Progenitor cell of endocrine pancreas (in vitro differentiated cells): ENCODE results near the gene ZC3H18. TPM values are rescaled to one million over a fixed set of nuclear protein-coding genes. Genes with fewer than 3 reads are reported as not detected.

Source experiments
- DNase-seq: peaks from one replicate; pipeline ENCODE4 v3.0.0; 2021; ENCODE audit warnings: low spot score; ENCODE audit not compliant: unreplicated experiment
- H3K27ac Mint-ChIP-seq: 2 replicates; pipeline ENCODE4 v1.8.0; 2021; ENCODE audit warnings: mild to moderate bottlenecking, moderate library complexity, mixed read lengths
- H3K27me3 Mint-ChIP-seq: 2 replicates; pipeline ENCODE4 v1.8.0; 2021; ENCODE audit warnings: mixed read lengths
- H3K36me3 Mint-ChIP-seq: 2 replicates; pipeline ENCODE4 v1.8.0; 2022; ENCODE audit warnings: mixed read lengths; ENCODE audit not compliant: insufficient read depth
- H3K4me1 Mint-ChIP-seq: 2 replicates; pipeline ENCODE4 v1.8.0; 2021; ENCODE audit warnings: low read depth, mixed read lengths
- H3K4me3 Mint-ChIP-seq: 2 replicates; pipeline ENCODE4 v1.8.0; 2021; ENCODE audit warnings: low read depth, mild to moderate bottlenecking, moderate library complexity, mixed read lengths
- H3K9me3 Mint-ChIP-seq: 2 replicates; pipeline ENCODE4 v1.8.0; 2021; ENCODE audit warnings: low read depth, mixed read lengths
- total RNA-seq: library from RNA; stranded (reverse); gene quantifications from 2 replicates; pipeline ENCODE4 v1.2.1, GENCODE V29; 2021
- TF ChIP-seq, protein P1 (sequence below): fragments of 200-600 bp; sonication (generic); IDR thresholded peaks from one replicate; pipeline ENCODE4 v1.5.0; 2021; ENCODE audit warnings: antibody characterized with exemption, mild to moderate bottlenecking; ENCODE audit not compliant: unreplicated experiment

ZC3H18 gene
- total RNA-seq, 1 donor from 2014 or later = 70.7 TPM

DNA sequence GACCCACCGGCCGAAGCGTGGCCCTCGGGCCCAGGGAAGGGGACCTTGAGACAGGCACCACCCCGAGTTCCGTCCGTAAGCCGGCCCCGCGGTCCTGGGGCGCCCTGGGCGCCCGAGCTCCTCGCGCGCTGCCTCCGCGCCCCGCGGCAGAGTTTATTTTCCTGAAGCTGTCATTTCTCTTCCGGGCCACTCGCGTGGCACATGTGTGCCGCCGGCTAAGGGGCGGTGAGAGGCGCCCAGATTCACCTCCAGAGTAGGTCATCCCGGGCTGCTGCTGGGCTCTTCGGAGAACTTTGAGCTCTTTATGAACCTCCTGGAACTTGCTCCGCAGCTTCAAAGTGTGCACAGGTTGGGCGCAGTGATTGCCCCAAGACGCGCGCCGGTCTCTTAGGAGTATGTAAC lies 489 bp downstream of the ZC3H18 start:
- Mint-ChIP-seq H3K9me3 (no peaks in the 10 kb centered on the region), H3K4me1 (peaks cover 11% of the 10 kb centered on the region), H3K4me3 (peak overlapping the region; percentile 83), H3K36me3 (peaks cover 3% of the 10 kb centered on the region), H3K27me3 (peaks cover 3% of the 10 kb centered on the region), H3K27ac (peak overlapping the region; percentile 89)
- TF ChIP-seq, protein P1, sequence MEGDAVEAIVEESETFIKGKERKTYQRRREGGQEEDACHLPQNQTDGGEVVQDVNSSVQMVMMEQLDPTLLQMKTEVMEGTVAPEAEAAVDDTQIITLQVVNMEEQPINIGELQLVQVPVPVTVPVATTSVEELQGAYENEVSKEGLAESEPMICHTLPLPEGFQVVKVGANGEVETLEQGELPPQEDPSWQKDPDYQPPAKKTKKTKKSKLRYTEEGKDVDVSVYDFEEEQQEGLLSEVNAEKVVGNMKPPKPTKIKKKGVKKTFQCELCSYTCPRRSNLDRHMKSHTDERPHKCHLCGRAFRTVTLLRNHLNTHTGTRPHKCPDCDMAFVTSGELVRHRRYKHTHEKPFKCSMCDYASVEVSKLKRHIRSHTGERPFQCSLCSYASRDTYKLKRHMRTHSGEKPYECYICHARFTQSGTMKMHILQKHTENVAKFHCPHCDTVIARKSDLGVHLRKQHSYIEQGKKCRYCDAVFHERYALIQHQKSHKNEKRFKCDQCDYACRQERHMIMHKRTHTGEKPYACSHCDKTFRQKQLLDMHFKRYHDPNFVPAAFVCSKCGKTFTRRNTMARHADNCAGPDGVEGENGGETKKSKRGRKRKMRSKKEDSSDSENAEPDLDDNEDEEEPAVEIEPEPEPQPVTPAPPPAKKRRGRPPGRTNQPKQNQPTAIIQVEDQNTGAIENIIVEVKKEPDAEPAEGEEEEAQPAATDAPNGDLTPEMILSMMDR = no peak
- DNase-seq = no peak

DNA sequence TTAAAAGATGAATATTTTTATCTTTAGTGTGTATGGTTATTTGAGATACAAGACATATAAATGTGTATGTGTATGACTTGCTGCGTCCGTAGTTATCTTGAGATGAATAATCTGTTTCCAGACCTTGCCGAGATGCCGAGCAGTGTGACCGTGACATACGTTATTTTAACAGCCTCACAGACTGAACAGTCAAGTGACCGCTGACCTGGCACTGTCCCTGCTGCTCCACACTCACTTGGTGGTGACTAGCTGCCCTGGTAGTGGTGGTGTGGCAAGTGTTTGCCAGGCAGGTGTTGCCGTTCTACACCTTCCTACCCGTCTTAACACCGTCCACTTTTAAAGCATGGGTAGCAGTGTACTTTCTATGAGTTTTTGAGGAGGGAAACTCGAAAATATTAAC lies 5.0 kb downstream of the ZC3H18 start:
- no peaks in the 10 kb centered on the region for H3K9me3 Mint-ChIP-seq
- H3K27me3 Mint-ChIP-seq = no peaks in the 10 kb centered on the region
- H3K36me3 Mint-ChIP-seq = peaks cover 12% of the 10 kb centered on the region
- TF ChIP-seq, protein P1 = no peak
- H3K4me3 Mint-ChIP-seq = no peak overlapping the region
- DNase-seq = no peak
- peaks cover 9% of the 10 kb centered on the region for H3K4me1 Mint-ChIP-seq
- H3K27ac Mint-ChIP-seq = no peak overlapping the region

DNA sequence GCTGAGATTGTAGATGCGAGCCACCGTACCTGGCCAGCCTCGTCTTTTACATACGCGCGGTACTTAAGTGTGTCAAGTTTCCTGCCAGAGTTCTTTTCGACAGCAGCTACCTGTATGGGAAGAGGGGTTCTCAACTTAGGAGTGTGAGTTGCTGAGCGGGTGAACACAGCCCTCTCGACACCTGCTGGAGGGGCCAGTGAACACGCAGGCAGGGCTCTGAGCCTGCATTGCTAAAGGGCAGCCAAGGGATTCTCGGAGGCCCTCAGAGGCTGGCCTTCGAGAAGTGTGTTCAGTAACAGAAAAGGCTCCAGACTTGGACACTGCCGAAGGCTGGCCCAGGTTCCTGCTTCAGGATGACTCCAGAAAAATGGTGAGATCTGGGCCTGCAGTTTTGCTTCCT lies 6.1 kb downstream of the ZC3H18 start:
- DNase-seq = no peak
- TF ChIP-seq, protein P1 = no peak
- Mint-ChIP-seq H3K4me3 (no peak overlapping the region), H3K27ac (no peak overlapping the region), H3K27me3 (no peaks in the 10 kb centered on the region), H3K4me1 (peaks cover 6% of the 10 kb centered on the region), H3K9me3 (no peaks in the 10 kb centered on the region), H3K36me3 (peaks cover 12% of the 10 kb centered on the region)

DNA sequence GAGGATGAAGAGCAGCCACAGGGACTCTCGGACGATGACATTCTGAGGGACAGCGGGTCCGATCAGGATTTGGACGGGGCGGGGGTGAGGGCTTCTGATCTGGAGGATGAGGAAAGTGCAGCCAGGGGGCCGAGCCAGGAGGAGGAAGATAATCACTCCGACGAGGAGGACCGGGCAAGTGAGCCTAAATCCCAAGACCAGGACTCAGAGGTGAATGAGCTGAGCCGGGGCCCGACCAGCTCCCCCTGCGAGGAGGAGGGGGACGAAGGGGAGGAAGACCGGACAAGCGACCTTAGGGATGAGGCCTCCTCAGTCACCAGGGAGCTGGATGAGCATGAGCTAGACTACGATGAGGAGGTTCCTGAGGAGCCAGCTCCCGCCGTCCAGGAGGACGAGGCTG lies 7.0 kb downstream of the ZC3H18 start:
- no peak for DNase-seq
- H3K27ac Mint-ChIP-seq = no peak overlapping the region
- no peak overlapping the region for H3K4me3 Mint-ChIP-seq
- H3K4me1 Mint-ChIP-seq = no peaks in the 10 kb centered on the region
- TF ChIP-seq, protein P1 = no peak
- peaks cover 13% of the 10 kb centered on the region for H3K36me3 Mint-ChIP-seq
- no peaks in the 10 kb centered on the region for H3K9me3 Mint-ChIP-seq
- H3K27me3 Mint-ChIP-seq = no peaks in the 10 kb centered on the region

DNA sequence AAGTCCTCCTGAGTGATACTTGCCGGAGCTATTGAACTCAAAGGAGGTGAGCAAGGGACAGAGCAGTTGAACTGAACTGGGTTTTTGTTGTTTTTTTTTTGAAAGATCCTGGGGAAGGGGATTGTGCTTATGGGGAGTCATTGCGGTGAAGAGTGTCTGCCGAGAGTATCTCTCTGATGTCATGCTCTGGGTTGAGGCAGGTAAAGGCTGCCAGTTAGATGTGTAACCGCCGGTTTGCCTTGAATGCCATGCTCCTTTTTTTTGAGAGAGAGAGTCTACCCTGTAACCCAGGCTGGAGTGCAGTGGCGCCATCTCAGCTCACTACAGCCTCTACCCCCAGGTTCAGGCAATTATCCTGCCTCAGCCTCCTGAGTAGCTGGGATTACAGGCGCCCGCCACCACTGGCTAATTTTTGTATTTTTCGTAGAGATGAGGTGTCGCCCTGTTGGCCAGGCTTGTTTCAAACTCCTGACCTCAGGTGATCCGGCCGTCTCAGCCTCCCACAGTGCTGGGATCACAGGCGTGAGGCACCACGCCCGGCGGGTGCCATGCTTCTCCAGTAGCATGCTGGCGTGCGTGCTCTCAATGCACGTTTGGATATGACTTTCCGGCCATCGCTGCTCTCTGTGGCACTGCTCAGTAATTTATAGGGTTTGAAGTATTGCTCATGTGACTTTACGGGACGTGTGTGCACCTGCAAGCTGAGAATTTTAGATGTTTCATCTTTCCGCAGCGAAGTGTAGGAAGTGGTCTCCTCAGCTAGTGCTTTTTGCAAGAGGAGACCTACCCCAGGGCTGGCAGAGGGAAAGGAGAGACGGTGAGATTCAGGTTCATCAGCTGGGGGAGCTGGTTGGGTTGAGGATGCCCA lies 8.5 kb downstream of the ZC3H18 start:
- Mint-ChIP-seq H3K9me3 (no peaks in the 10 kb centered on the region), H3K4me1 (no peaks in the 10 kb centered on the region), H3K36me3 (peaks cover 10% of the 10 kb centered on the region), H3K4me3 (no peak overlapping the region), H3K27ac (no peak overlapping the region), H3K27me3 (no peaks in the 10 kb centered on the region)
- TF ChIP-seq, protein P1 = no peak
- no peak for DNase-seq
